Body of pancreas (tissue), 4 donors: ENCODE data around the gene CDX1.

Experiments used
- CTCF ChIP-seq, 7 experiments: fragments of 450-650 bp in 4 of 7; fragments of 200-600 bp in 3 of 7; sonication (generic) in 3 of 7; IDR thresholded peaks; one replicate each; pipeline ENCODE4 v1.5.1; 2016 to 2019; ENCODE audit warnings: antibody characterized with exemption in 7 of 7
- POLR2A ChIP-seq, 3 donors: fragments of 450-650 bp; IDR thresholded peaks; one replicate each; pipeline ENCODE4 v1.6.1; 2016; ENCODE audit warnings: antibody characterized with exemption in 3 of 3, mild to moderate bottlenecking in 2 of 3

GRCh38 chr5:150119421-150120061 lies 47.0 kb upstream of the CDX1 start:
- TF ChIP-seq CTCF (IDR thresholded peaks at IDR 0.05) = no peak
- TF ChIP-seq POLR2A (IDR thresholded peaks at IDR 0.05) = no peak
